Stimulated activated CD4-positive, alpha-beta T cell treated with anti-CD3 and anti-CD28 coated beads, Interleukin-1b, Interleukin-23, amount 100 ng/mL, for 24 hours (primary cell): ENCODE data around the gene DCHS2.

Experiments used
- DNase-seq, 4 experiments: peaks; one replicate each; pipeline ENCODE4 v3.0.0-alpha.2; 2020; ENCODE audit warnings: low read depth in 4 of 4, low spot score in 1 of 4

The DCHS2 gene

GRCh38 chr4:154491341-154492271, at the start of gene DCHS2:
TSS of gene DCHS2 (minus strand) at chr4:154491799. CDS start at chr4:154491355, 444 bp downstream.
- no peak for DNase-seq

GRCh38 chr4:154534296-154534695, 42.7 kb upstream of the DCHS2 start:
- no peak for DNase-seq

- DNase-seq, result no peak
Measured at GRCh38 chr4:154529728-154530519, 38.3 kb upstream of the DCHS2 start.

- no peak for DNase-seq
Measured at GRCh38 chr4:154528869-154529268, 37.3 kb upstream of the DCHS2 start.

- no peak for DNase-seq
Measured at GRCh38 chr4:154527308-154527707, 35.7 kb upstream of the DCHS2 start.

- DNase-seq, result no peak
Measured at GRCh38 chr4:154526151-154526550, 34.6 kb upstream of the DCHS2 start.

GRCh38 chr4:154521607-154522006, 30.0 kb upstream of the DCHS2 start:
- no peak for DNase-seq

- no peak for DNase-seq
Measured at GRCh38 chr4:154519214-154519613, 27.6 kb upstream of the DCHS2 start.

- DNase-seq, result no peak
Measured at GRCh38 chr4:154517591-154517990, 26.0 kb upstream of the DCHS2 start.

GRCh38 chr4:154516318-154517029, 24.9 kb upstream of the DCHS2 start:
- no peak for DNase-seq

- DNase-seq, result no peak
Measured at GRCh38 chr4:154511981-154512380, 20.4 kb upstream of the DCHS2 start.

GRCh38 chr4:154511548-154511947, 19.9 kb upstream of the DCHS2 start:
- no peak for DNase-seq

- DNase-seq, result no peak
Measured at GRCh38 chr4:154507156-154507555, 15.6 kb upstream of the DCHS2 start.

GRCh38 chr4:154506253-154506652, 14.7 kb upstream of the DCHS2 start:
- no peak for DNase-seq

GRCh38 chr4:154503598-154503997, 12.0 kb upstream of the DCHS2 start:
- DNase-seq, result no peak

- DNase-seq, result no peak
Measured at GRCh38 chr4:154502111-154502510, 10.5 kb upstream of the DCHS2 start.

- no peak for DNase-seq
Measured at GRCh38 chr4:154497889-154498288, 6.3 kb upstream of the DCHS2 start.

GRCh38 chr4:154495867-154496266, 4.3 kb upstream of the DCHS2 start:
- no peak for DNase-seq

GRCh38 chr4:154492288-154492687, 689 bp upstream of the DCHS2 start:
- no peak for DNase-seq

- DNase-seq, result no peak
Measured at GRCh38 chr4:154490583-154491340, 837 bp downstream of the DCHS2 start.

- no peak for DNase-seq
Measured at GRCh38 chr4:154490234-154490582, 1.4 kb downstream of the DCHS2 start.
